HG02870 (cell line): ENCODE results near the gene LZTS2.

Experiments used
- ATAC-seq: cut with Tn5 transposase; IDR thresholded peaks from one replicate; pipeline ENCODE4 v1.9.1; 2021; ENCODE audit warnings: mild to moderate bottlenecking, moderate library complexity; ENCODE audit not compliant: unreplicated experiment

Gene LZTS2

DNA sequence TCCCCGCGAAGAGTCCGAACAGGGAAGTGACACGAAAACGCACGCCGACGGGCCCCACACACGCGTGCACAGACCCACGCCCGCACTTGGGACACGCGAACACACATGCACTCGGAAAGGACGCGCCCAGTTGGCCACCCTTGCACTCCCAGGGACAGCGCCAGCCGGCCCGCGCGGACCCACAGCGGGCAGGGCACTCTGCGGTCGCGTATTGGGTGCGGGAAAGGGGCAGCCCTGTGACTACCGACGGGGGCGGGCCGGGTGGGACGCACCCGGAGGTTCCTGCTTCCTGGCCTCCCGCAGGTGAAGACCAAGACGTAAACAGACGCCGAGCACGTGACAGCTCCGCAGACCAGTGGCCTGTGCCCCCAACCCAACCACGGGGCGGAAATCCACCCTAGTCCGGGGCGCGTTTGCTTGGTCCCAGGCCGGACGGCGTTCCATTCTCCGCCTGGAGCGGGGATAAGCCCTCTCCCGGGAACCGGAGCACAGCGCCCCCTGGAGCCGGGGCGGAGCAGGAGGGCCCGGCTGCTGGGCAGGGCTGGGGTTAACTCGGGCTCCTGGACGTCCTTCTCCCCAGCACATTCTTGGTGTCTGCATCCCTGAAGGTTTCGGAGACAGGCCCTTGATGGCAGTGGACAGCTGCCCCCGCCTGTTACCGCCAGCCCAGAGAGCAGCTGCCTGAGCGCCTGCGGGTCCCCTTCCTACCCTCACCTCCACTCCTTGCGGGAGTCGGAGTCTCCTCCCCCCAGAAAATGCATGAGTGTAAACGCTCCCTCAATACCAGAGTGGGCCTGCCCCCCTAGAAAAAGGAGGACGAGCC lies 2.0 kb upstream of the LZTS2 start:
- no peak for ATAC-seq

DNA sequence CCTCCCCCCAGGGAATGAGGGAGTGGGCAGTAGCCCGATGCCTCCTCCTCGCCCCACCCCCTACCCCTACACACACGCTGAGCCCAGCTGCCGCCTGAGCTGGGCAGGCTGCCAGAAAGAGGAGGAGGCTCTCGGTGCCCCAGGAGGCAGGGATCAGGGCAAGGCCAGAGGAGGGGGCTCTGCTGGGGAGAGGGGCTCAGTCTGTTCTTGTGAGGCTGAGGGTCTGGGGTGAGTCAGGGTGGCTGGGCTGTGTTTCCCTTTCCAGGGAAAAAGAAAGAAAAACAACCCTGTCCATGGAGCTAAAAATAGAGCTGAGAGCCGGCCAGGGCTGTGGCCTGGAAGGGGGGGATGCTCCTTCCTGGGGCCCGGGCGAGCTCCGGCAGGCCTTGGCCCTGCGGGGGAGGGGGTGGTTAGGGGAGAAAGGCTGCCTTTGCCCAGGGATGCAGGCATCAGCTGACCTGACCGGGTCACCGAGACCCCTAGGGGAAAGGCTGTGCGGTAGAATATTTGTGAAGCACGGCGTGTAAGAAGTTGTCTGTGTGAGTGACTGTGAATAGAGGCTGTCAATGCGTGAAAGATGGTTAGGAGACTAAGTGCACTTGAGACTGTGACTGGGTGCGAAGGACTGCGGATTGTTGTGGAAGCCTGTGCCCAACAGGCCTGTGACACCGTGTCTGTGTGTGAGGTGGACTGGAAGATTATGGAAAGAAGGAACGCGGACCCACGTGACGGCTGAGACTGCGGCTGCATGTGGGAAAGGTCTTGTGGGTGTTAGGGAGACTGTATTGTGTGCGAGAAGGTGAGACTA lies 1.2 kb upstream of the LZTS2 start:
- ATAC-seq, result no peak

DNA sequence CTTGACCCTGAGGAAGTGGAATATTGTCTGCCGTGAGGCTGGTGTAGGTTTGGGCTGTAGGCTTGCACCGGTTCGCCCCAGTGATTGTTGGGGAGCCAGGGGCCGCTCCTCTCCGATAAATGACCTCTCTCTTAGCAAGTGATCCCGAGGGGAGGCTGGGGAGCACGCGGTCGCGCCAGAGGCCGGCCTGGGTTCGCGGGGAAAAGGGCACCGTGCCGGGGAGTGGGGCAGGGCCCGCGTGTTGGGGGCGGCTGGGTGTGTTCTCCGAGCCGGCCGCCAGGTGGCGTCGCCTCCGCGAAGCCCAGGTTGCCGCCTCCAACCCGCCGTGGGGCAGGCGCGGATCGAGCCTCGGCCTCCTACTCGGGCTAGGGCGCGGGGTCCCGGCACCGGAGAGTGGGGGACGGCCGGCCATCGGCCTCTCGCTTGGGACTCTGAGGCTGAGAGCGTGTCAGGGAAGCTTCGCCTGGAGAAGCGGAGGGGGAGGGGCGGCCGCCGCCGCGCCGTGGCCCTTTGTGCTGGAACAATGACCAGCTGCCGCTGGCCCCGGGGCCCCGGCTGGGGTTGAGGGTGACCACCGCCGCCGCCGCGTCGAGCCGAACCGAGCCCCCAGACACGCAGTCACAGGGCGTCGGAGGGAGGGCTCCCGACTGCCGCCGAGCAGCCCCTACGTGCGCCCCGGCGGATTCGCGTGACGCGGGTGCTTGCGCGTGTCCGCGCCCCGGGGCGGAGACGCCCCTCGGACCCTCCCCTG lies 442 bp upstream of the LZTS2 start:
- peak; percentile 39 for ATAC-seq

DNA sequence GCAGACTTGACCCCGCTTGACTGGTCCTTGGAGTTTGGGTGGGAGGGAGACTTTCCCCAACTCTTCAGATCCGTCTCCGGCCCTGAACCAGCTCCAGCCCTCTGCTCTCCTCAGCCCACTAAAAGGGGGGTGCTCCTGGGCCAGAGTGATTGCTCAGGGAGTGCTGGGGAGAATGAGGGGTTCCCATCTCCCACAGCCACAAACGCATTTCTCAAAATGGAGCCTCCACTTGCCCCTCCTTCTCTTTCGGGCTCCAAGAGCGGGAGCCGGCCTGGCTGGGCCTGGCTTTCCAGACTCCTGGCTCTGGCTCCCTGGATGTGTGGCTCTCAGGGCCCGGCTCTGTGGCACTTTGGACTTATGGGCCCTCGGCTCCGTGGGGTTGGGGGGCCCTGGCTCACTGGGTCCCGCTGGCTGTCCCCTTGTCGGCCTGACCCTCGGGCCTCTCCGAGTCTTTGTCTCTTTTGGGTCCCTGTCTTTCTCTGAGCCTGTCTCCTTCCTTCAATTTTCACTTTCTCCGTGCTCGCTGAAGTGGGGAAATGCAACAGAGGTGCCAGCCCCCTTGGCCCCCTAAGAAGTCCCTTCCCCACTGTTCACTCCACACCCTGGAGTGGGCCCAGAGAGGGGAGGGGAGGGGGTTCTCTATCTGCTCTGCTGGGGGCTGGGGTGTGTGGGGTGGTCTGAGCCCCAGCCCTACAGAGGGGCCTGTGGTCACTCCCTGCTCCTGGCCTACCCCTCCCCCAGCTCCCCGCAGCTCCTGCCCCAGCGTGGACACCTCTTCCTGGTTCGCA lies 713 bp downstream of the LZTS2 start:
- ATAC-seq, result no peak

DNA sequence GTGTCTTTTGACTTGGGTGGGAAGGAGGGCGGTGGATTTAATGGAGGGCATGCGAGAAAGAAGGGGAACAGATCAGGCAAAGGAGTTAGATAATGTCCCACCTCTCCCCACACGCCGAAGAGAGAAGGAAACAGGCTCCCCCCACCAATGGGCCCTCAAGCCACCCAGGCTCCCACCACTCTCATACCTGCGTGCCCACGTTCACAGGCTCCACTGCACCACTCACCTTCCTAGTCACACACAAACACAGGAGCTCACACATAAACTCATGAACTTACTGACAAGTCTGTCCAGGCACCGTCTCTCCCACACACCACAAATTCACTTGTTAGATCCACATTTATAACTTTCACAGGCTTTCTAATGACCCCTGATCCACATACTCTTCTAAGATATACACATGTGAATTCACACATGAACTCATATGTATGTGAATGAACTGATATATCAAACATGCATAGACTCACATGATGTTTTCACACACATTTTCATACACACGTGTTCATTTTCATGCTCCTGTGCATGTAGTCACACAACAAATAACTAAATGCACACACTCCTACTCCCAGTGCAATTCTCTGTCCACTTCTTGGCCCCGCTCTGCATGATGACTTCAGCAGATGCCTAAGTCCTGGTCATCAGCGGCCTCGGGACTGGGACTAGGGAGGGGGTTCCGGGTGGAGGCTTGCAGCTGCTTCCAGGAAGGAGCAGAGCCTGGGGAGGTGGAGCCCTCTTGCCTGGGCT lies 1.5 kb downstream of the LZTS2 start:
- ATAC-seq, result no peak

DNA sequence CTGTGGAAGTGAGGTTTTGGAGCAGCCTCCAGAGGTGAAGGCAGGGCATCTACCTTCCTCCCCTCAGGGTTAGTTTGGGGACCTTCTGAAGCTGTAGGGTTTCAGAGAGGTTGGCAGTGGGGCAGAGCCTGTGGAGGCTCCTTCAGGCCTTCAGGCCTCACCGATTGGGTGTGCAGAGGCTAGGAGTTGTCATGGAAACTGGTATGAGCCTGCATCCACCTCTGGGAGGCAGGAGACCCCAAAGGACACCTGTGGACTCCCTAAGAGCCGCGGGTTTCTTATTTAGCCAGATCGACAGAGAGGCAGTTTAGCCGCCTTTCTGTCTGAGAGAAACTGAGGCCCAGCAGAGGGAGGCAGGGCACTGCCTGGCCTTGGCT lies 2.0 kb downstream of the LZTS2 start:
- ATAC-seq, result no peak

DNA sequence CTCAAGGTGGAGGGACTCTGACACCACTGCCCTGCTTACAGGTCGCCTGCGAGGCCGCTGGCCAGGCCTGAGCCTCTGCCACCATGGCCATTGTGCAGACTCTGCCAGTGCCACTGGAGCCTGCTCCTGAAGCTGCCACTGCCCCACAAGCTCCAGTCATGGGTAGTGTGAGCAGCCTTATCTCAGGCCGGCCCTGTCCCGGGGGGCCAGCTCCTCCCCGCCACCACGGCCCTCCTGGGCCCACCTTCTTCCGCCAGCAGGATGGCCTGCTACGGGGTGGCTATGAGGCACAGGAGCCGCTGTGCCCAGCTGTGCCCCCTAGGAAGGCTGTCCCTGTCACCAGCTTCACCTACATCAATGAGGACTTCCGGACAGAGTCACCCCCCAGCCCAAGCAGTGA lies 2.8 kb downstream of the LZTS2 start:
- no peak for ATAC-seq

DNA sequence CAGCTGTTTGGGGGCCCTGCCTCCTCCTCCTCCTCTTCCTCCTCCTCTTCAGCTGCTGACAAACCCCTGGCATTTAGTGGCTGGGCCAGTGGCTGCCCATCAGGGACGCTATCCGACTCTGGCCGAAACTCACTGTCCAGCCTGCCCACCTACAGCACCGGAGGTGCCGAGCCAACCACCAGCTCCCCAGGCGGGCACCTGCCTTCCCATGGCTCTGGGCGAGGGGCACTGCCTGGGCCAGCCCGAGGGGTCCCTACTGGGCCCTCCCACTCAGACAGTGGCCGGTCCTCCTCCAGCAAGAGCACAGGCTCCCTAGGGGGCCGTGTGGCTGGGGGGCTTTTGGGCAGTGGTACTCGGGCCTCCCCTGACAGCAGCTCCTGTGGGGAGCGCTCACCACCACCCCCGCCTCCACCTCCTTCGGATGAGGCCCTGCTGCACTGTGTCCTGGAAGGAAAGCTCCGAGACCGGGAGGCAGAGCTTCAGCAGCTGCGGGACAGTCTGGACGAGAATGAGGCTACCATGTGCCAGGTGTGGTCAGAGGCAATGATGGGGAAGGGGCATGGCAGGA lies 4.1 kb downstream of the LZTS2 start:
- no peak for ATAC-seq

DNA sequence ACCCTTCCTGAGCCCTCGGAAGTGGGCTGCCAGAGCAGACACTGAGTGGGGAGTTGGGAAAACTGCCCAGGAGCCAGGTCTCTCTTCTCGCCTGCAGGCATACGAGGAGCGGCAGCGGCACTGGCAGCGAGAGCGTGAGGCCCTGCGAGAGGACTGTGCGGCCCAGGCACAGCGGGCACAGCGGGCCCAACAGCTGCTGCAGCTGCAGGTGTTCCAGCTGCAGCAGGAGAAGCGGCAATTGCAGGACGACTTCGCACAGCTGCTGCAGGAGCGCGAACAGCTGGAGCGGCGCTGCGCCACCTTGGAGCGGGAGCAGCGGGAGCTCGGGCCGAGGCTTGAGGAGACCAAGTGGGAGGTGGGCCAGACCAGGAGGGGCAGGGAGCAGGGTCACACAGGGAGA lies 5.8 kb downstream of the LZTS2 start:
- no peak for ATAC-seq

DNA sequence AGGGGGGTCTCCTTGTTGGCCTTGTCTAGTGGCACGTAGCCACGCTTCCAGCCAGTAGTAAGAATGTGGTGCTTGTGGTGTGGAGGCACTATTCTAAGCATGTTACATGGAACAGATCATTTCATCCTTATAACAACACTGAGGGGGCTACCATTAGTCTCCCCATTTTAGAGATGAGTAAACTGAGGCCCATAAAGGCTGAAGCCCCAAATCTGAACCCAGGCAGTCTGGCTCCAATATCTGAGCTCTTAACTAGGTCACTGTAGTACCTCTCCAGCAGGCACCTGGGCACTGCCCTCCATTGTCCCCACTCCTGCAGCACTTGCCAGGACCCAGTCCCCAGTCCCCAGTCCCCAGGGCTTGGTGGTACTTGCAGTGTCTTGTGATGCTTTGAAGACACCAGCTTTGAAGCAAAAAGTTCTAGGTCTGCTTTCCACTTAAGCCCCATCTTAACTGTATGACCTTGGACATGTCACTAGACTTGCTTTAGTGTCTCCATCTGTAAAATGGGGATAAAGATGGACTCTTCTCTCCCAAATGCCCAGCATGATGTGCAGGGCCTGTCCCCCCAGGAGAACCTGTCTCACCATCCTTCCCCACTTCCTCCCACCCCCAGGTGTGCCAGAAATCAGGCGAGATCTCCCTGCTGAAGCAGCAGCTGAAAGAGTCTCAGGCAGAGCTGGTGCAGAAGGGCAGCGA lies 6.4 kb downstream of the LZTS2 start:
- ATAC-seq, result no peak

DNA sequence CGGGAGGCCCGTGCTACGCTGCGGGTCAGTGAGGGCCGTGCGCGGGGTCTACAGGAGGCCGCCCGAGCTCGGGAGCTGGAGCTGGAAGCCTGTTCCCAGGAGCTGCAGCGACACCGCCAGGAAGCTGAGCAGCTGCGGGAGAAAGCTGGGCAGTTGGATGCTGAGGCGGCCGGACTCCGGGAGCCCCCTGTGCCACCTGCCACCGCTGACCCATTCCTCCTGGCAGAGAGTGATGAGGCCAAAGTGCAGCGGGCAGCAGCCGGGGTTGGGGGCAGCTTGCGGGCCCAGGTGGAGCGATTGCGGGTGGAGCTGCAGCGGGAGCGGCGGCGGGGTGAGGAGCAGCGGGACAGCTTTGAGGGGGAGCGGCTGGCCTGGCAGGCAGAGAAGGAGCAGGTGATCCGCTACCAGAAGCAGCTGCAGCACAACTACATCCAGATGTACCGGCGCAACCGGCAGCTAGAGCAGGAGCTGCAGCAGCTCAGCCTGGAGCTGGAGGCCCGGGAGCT lies 7.0 kb downstream of the LZTS2 start:
- no peak for ATAC-seq

DNA sequence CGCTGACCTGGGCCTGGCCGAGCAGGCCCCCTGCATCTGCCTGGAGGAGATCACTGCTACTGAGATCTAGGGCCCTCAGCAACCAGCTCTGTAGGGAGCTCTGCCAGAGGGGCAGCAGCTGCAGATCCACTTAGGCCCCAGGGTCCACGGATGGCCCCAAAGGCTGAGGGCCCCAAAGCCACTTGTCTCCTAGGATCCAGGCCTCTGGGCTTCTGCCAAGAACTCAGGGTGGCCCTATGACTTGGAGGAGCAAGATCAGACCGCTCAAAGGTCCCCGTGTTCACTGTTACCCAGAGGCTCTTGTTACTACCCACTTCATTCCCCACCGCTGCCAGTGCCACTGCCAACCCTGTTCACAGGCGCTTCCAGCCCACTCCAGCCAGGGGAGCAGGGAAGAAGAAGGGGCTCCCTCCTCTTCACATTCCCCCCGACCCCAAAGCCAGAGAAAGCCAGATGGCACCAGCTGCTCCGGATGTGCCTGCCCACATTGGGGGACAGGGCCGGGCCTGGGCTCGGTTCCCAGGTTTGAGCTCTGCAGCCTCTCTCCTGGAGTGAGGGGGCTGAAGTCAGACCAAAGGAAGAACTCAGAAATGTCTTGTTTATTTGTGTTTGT lies 7.6 kb downstream of the LZTS2 start:
- ATAC-seq, result no peak

DNA sequence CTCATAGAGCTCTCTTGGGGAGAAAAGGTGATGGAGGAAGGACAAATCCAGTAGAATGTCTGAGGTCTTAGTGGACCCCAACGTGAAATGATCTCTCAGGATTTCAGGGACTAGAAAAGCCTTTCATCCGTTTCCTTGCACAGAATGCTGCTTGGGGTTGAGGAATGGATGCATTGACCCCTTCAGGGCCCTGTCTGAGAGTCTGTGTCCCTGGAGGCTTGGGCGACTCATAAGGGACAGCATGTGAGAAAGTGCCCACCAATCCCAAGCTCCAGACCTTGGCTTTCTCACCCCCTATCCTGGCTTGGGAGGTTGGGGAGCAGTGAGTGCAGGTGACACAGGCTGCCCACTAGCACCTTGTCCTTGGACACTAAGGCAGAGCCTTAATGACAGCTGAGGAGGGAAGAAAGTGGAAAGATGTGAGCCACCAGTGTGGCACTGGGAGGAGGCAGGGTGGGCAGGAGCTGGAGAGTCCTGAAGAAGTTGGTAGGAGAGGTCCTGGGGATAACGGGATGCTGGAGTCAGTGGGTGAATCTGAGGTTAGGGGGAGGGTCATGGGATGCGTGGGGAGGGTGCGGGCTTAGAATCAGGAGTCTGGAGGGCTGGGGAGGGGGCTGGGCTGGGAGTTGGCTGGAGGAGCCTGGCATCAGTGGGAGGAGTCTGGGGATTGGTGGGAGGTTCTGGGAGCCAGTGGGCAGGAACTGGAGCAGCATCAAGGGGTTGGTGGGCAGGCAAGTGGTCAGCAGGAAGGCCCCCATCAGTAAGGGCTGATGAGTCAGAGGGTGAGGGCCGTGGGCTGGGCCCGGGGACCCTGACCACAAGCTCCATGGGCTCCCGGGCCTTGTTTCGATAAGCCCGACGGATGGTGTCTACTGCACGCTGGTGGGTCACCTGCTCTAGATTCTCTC lies 8.6 kb downstream of the LZTS2 start:
- ATAC-seq, result no peak

DNA sequence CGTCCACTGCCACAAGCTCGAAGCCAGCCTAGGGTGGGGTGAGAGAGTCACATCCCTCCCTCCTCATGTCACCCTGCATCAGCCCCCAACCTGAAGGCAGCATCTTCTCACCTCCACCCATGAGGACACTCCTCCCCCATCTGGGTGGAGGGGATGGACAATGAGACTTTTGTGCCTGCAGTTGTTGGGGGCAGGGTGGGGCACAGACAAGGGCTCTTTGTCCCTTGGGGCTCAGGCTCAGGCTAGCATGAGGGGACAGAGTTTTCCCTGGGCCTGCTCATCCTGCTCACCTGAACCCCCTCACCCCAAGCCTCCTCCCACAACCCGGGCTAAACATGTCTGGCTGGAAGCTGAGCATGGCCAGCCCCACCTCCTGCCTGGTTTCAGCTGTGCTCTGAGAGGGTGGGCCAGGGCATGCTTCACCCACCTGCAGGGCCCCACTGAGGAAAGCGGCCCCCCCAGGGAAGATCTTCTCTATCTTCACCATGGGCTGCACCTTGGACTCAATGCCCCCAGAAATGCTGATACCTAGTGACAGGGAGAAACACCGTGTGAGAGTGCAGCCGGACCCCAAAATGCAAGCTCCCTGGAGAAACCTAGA lies 9.3 kb downstream of the LZTS2 start:
- no peak for ATAC-seq

DNA sequence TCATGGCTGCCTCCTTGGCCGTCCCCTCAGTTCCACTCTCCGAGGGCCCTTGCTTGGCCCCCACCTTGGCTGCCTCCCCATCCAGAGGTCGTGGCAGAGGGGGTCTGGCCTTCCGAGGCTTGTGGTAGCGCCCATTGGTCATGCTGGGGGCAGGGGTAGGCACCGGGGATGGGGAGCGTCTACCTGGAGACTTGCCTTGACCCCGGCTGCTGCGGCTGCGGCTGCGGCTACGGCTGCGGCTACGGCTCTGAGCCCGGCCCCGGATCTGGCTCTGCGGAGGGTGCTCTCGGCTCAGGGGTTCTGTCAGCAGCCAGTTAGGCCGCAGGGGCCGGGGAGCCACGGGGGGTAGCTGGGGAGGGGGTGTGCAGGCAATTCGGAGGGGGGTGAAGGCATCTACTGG lies 10.7 kb downstream of the LZTS2 start:
- no peak for ATAC-seq

DNA sequence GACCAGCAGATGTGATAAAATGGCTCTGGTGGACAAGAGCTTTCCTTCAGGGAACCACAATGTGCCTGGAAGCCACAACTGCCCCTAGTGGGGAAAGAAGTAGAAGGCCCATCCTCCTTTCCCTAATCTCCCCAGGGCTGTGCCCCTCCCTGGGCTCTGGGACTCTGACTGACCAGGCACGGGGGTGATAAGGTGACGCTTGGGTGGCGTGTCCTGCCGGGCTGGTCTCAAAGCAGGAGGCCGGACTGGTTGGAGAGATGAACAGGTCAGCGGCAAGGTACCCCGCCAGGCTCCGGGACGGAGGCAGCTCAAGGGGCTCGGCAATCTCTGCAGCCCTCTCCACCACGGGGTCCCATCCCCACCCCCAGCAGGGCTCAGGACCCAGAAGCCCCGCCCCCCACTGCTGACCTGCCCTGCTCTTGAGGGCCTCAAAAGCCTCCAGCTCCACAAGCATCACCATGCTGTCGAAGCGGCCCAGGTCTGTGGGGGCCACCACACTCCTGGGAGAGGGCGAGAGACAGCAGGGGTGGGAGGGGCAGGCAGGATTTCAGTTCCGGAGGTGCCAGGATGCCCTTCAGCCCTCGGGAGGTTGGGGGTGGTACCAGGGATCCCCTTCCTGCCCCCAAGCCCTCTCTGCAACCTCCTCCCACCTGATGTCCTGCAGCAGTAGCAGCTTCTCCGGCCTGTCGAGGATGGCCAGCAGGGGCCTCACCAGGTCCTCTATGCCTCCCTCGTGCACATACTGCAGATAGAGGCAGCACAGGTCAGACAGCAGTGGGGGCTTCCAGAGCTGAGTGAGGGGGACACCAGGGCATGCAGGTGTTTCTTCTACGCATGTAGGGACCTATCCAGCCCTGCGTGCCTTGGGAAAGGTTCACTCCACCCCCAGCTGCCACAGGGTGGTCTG lies 12.2 kb downstream of the LZTS2 start:
- ATAC-seq, result no peak
